Stimulated activated CD4-positive, alpha-beta T cell treated with anti-CD3 and anti-CD28 coated beads, TNF-alpha, amount 100 ng/mL, for 48 hours (primary cell): ENCODE data around the gene CCNA2.

Experiments used
- DNase-seq, 3 donors: peaks; one replicate each; pipeline ENCODE4 v3.0.0-alpha.2; 2020; ENCODE audit warnings: low read depth in 3 of 3

Gene CCNA2

DNA sequence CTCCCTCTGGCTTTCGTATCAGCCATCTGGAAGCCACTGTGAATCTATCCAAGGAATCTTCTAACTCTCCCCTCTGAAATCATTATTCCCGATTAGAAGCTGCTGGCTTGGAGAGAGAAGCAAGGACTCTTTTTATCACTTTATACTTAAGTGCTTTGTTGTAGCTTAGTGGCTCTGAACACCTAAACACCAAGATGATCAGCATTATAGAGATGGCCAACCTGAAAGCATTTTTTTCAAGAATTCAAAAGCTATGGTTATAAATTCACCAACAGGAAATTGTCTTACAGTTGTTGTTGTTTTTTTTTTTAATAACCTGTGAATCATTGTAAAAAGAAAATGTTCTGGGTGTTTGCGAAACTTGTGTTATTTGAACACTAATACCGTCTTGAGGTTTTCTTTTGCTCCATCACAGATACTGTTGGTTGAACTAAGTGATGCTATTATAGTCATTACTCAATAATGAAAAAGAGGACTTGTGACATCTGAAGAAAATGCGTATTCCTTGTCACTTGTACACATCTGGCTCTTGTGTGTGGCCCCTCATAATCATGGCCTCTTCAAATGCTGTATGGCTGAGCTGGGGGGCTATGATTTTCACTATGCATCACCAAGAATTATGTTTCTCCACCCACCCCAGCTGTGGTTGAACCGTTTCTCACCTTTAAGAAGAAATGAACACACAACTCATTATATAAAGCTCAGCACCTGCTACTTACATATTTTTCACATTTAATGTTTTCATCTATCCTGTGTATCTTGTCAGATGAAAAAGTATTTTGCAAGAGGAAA is 46.9 kb downstream of the CCNA2 start:
- no peak for DNase-seq

DNA sequence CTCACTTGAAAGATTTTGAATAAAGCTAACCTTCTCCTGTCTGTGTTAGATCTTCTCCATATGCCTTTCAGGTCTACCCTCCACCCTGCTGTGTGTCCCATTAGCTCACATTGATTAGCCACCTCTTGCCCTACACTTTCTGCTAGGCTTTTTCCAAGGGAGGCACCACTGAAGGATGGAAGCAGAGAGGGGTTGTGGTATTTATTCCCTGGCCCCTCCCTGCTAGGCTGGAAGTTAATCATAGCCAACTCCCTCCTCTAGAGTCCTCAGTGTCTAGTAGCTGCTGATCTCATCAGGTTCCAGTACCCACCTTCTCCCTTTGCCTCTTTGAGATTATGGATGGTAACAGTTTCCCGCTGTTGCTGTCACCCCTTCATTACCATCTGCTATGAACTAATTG is 49.8 kb downstream of the CCNA2 start:
- DNase-seq, result no peak

DNA sequence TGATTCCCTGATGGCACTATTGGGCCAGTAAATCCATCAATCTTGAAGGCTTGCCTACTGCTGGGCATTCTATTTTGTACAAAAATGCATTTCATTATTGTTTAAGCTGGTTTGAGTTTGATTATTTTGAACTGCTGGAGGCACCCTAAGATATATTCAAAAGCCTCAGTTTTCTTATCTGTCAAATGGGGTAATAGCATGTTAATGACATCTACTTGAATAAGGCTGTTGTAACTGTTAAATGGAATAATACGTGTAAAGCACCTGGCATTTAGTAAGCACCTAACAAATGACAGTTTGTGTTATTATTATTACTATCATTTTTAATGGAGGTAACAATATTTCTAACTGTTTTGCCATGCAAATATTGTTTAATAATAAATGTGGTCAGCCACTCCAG is 51.8 kb downstream of the CCNA2 start:
- DNase-seq, result no peak

DNA sequence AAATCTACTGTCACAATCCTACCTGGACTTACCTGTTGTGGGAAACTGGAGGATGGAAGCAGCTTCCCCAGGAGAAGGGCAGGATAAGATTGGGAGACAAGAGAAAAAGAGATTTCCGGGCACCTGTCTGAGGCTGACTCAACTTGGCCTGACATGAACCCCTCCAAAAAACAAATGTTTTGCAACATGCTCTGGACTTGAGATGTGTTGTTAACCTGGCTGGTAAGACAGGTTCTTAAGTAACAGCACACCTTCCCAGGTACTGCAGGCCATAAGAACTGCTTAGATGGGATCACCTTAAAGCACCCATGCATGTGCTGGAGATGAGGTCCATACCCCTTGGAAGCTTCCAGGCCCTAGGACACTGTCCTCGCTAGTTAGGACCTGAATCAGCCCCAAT is 54.3 kb downstream of the CCNA2 start:
- no peak for DNase-seq

DNA sequence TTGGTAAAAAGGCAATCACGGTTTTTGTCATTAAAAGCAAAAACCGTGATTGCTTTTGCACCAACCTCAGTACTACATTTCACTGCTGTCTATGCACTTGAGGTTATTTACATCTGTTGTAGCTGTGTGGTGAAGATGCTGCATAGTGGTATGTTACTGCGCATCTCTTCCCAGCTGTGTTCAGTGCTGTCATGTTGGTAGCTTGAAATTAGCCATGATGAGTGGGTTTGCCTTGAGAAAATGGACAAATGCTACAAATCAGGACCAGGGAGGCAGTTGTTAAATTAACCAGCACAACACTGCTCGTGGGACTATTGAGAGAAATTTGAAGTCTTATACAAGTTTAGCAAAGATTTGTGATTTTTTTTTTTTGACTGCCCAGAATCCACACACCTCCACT is 56.5 kb downstream of the CCNA2 start:
- DNase-seq, result no peak
